ENCODE results near the gene C7orf57.

- TF ChIP-seq ZNF384 (IDR thresholded peaks at IDR 0.05) (no peak), ARNT (IDR thresholded peaks at IDR 0.05) (no peak), LEF1 (IDR thresholded peaks at IDR 0.05; ENCODE audit: borderline replicate concordance) (no peak), NFRKB (IDR thresholded peaks at IDR 0.05) (no peak), FOXM1 (IDR thresholded peaks at IDR 0.05; ENCODE audit: borderline replicate concordance) (no peak), SUZ12 (IDR thresholded peaks at IDR 0.05) (no peak), PKNOX1 (IDR thresholded peaks at IDR 0.05) (no peak), BHLHE40 (IDR thresholded peaks at IDR 0.05; ENCODE audit: borderline replicate concordance) (no peak), TARDBP (IDR thresholded peaks at IDR 0.05) (no peak), HDGF (IDR thresholded peaks at IDR 0.05; ENCODE audit: borderline replicate concordance) (no peak), ELF4 (IDR thresholded peaks at IDR 0.05) (no peak)
Measured at GRCh38 chr7:48049850-48050249, 14.5 kb downstream of the C7orf57 start.

Measured in HEK293T (cell line).